ENCODE measurements around the gene PRM3.

Gene PRM3

DNA sequence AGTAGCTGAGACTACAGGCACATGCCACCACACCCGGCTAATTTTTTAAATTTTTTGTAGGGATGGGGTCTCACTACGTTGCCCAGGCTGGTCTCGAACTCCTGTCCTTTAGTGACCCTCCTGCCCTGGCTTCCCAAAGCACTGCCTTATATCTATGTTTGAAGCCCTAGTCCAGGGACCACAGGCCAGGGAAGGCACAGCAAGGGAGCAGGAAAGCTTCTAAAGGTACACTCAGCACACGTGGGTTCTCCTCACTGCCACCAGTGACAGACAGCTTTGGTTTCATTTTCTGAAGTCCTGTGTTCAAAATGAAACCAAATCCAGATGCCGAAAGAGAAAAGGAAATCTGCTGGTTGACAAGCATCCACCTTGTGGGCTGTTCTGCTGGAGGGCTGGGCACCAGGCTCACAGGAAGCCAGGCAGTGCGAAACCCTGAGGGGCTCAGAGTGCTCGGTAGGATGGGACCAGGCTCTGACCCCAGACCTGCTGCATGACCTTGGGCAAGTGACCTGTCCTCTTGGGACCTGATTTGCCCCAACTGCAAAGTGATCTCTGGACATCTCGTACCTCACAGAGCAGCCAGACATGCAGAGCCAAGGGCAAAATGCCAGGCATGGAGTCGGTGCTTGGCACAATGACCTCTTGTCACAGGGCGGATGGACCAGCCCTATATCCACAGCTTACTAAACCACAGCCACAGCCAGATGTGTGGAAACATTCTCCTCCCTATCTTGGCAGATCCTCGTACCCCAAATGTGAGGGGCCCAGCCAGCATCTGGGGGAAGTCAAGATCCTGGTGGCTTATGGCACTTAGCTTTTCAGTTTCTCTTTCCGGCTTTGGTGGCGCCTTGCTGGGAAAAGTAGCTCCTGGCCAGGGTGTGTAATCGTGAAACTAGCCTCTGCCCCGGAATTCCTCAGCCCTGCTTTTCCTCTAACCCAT, 14.6 kb downstream of the PRM3 start:
- DNase-seq, result peak; percentile 37

DNA sequence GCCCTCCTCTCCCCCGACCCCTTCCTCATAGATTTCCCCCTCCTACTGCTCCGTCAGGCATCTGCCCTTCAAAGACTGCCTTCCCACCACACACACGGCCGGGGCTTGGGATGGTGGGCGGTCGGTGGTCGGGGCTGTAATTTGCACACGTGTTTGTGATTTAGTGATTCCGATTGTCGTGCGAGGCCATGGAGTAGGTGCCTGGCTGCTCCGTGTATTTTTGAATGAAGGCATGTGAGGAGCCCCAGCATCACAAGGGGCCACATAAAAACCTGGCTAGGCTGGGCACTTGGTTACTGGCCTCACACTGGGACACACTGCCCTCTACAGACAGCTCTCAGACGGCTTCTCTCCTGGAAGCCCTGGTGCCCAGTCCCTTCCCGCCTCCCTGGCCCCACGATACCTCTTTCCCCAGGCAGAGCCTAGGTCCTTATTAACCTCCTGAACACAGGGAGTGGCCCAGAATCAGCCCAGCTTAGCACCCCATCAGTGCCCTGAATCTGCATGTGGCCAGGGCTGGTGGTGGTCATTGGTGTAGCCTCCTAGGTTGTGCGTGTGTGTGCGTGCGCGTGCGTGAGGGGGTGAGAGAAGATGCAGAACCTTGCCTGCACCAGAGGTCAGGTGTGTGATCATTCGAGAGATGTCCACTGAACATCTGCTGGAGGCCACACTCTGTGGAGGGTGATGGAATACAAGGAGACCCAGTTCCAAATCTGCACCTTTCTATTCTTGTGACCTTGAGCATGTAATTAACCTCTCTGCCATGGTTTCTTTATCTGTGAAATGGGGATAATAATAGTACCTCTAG, 16.1 kb downstream of the PRM3 start:
- DNase-seq, result peak; percentile 89

DNA sequence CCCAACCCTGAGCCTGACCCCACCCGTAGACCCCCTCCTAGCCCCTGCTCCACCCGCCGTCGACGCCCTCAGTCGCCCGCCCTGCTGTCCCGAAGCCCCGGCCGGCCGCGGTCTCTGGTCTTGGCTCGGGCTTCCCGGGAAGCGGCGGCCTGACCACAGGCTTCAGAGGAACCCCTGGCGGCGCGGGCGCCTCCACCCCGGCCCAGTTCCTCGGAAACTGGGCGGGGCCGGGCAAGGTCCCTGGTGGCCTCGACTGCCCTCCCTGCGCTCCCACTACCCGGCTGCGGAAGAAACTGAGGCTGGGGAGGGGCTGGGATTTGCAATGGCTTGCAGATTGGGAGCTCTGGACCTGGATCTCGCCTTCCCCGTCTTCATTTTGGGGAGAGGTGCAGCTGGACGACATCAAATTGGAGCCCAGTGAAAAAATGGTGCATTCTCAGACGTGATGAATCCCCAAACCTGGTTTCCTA, 16.7 kb downstream of the PRM3 start:
- DNase-seq, result no peak

- DNase-seq, result peak; percentile 78
These were observed 17.4 kb downstream of the PRM3 start, which contains the start of gene SOCS1 for GRCh38 chr16:11255737-11256660. TSS of gene SOCS1 (minus strand) at chr16:11256204. CDS start at chr16:11255478, 726 bp downstream.

GRCh38 chr16:11254913-11255736, 18.3 kb downstream of the PRM3 start:
- DNase-seq, result peak; percentile 50

DNA sequence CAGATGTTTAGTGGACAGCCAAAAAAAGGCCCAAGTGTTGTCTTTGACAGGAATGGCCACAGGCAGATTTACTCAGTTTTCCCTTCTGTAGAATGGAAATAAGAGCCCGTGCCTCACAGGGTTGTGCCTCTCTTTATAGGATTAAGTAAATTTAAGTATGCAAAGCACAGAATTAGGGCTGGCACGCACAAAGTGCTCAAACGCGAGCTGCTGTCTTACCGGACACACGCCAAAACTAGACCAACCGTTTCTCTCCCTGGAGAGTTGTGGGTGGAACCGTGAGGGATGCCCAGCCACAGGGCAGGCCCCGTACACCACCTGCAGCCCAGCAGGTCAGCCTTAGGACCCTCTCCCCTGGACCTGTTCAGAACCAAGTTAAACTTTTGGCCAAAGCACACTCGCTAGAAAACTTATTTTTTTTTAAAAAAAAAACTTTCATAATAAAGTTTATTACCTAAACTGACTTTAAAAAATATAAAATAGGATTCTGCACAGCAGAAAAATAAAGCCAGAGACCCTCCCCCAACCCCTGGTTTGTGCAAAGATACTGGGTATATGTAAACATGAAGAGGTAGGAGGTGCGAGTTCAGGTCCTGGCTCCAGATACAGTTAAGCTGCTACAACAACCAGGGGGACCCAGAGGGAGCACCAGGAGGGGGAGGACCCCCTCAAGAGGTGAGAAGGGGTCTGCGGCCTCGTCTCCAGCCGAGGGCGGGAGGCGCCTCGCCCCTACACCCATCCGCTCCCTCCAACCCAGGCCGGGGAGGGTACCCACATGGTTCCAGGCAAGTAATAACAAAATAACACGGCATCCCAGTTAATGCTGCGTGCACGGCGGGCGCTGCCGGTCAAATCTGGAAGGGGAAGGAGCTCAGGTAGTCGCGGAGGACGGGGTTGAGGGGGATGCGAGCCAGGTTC, 19.2 kb downstream of the PRM3 start:
- no peak for DNase-seq

DNA sequence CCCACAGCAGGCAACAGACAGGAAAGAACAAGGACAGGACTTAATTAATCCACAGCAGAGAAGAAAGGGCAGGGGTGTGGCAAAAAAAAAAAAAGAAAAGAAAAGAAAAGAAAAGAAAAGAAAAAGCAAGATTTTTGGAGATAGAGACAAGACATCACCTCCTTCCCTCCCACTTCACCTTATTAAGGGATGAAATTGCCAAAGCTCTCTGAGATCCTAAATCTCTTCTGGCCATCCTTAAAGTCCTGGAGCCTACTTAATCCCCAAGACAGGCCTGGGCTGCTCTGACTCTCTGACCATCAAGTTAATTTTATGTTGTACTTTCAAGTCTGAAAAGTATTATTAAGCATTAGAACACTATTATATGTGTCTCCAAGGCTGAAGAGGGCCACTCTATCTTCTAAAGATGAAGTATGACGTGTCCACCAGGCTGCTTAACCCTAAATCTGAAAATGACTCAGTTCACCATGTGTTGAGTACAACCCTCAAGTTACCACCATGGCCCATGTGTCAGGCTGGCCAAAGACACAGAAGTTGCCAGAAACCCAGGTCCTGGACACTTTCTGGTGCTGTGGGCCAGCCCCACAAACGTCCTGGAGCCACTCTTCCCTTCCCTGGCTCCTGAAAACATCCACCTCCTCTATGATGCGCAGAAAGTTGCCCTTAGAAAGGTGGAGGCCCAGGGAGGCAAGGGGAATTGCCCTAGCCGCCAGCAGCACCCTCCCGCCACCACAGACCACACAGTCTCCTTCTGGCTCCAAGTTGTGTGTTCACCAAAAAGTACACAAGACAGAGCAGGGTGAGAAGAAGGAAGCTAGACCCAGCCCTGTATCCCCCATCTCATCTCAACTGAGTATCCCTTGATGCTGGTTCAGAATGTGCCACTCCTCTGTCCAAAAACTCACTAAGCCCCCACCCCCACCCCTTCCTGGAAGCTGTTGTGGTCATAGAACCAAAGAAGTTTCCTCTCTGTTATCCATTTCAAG, 20.1 kb downstream of the PRM3 start:
- DNase-seq, result no peak

GRCh38 chr16:11252482-11252931, 20.9 kb downstream of the PRM3 start:
- DNase-seq, result no peak

- no peak for DNase-seq
These were observed 21.6 kb downstream of the PRM3 start for GRCh38 chr16:11251525-11252481.

DNA sequence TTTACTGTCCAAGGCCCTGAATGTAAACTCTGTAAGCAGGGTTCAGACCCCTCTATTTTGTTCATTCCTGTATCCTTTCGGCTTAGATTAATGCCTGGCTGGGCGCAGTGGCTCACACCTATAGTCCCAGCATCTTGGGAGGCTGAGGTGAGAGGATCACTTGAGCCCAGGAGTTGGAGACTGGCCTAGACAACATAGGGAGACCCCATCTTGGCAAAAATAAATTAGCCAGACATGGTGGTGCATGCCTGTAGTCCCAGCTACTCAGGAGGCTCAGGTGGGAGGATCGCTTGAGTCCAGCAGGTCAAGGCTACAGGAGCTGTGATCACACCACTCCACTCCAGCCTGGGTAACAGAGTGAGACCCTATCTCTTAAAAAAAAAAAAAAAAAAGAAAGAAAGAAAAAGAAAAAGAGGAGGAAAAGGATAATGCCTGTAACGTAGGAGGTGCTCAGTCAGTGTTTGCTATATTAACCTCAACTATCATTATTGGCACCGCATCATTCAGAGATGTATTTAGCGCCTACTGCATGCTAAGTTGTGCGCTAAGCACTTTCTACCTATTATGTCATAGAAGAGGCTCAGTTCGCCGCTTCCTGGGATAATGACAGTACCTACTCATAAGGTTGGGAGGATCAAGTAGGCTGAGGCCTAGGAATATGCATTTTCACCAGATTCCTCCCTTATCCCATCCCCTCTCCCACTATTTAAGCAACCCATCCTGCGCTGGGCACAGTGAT, 22.5 kb downstream of the PRM3 start:
- DNase-seq, result no peak

DNA sequence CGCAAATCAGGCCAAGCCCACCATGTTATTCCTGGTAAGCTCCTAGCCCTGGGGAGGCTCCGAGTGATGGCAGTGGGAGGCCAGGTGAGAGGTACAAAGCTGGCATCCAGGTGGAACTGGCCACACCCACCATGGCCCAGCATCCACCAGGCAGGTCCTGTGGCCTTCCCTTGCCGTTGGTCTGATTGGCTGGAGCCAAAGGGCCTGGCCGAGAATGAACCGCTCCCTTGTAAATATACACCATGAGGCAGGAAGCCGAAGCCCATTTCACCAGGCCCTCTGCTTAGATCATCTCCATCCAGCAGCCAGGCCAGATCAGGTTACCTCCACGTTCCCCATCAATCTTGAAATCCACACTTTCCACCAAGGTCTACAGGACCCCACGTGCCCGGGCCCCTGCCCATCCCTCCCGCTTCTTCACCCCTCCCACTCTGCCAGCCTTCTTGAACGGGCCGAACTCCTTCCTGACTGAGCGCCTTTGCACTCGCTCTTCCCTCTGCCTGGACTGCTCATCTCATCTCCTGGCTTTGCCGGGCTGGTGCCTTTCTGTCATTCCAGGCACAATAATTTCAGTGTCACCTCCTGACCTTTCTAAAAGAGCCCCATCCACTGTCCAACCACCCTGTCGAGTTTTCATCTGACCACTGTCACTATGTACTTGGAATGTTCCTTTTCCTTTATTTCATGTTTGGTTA, 23.2 kb downstream of the PRM3 start:
- no peak for DNase-seq

DNA sequence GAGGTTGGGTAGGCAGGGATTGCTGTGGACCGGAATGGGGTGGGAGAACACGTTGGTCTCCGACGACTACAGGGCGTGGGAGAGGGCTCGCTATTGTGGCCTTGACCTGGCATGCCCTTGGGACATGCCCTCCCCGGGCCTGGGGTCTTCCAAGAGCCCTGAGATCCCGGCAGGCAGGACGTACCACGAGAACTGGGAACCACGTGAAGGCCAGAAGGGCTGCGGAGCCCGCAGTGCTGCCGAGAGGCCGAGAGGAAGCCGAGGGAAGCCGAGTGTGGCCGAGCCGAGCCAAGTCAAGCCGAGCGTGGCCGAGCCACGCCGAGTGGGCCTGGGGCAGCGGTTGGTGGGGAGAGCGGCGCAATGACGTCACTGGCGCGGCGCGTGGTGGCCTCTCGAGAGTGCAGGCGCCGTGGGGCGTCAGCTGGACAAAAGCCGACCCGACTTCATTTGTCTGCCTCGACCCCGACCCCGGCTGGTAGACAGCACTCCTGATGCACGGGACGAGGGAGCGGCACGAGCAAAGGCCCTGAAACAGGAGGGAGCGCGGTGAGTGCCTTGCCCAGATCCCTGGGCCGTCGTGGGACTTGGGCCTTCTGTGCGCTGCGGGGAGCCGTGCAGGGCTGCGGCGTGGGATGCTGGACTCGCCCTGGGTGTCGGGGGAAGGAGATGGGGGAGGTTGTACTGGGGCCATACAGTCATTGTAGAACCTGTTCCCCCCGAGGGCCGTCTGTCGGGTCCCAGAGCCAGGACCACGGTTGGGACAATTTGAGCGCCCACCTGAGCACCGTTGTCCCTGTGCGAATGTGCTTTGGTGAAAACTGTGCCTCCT, 24.0 kb downstream of the PRM3 start:
- DNase-seq, result no peak

DNA sequence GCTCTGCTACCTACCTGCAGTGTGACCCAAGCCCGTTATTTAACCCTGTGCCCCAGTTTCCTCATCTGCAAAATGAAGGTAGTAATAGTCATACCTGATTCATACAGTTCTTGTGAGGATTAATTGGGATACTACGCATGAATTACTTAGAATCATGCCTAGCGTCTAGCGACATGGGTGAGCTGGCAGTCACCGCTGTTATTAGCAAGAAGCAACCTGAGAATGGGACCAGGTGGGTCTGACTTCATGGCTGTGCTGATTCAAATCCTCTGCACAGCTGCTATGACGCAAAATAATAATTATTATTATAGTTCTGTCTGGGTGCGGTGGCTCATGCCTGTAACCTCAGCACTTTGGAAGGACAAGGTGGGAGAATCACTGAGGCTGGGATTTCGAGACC, 25.3 kb downstream of the PRM3 start:
- no peak for DNase-seq

GRCh38 chr16:11245988-11246387, 27.4 kb downstream of the PRM3 start:
- DNase-seq, result no peak

- no peak for DNase-seq
These were observed 28.1 kb downstream of the PRM3 start for GRCh38 chr16:11245222-11245737.

All from hematopoietic multipotent progenitor cell treated with erythropoietin and hydrocortisone succinate and interleukin-3 and kit ligand, for 8 days (in vitro differentiated cells).